ENCODE data around the gene PRPF39. TPM values are rescaled to one million over a fixed set of nuclear protein-coding genes. Genes with fewer than 3 reads are reported as not detected.

The PRPF39 gene
- total and polyA plus RNA-seq, 2 of the 4 experiments (the other 2 are of a cell fraction): 18.1 to 29.6 TPM

GRCh38 chr14:45041641-45042040 lies 42.3 kb upstream of the PRPF39 start:
- Histone ChIP-seq H3K27me3 (ENCODE audit: control insufficient read depth, insufficient read depth, low read length) (no peaks in the 10 kb centered on the region), H3K4me1 (ENCODE audit: control insufficient read depth, insufficient read depth, low read length) (no peaks in the 10 kb centered on the region), H4K91ac (ENCODE audit: insufficient read depth, low read depth, low read length) (no peak overlapping the region), H2AK9ac (replicated peaks; ENCODE audit: low read depth, low read length, poor library complexity) (no peak overlapping the region), H4K8ac (ENCODE audit: low read depth in 2 of 2, low read length in 2 of 2) (no peak overlapping the region), H3K18ac (ENCODE audit: low read depth, low read length) (no peak overlapping the region), H2BK5ac (ENCODE audit: low read depth, low read length, poor library complexity, severe bottlenecking) (no peak overlapping the region), H2BK120ac (ENCODE audit: low read depth, low read length) (no peak overlapping the region), H3K4ac (ENCODE audit: low read depth, low read length) (no peak overlapping the region), H3K56ac (ENCODE audit: extremely low read depth, insufficient read depth, low read length) (no peak overlapping the region), H3K36me3 (ENCODE audit: control insufficient read depth, insufficient read depth, low read length) (peaks cover 9% of the 10 kb centered on the region), H3K4me2 (ENCODE audit: low read depth, low read length) (no peak overlapping the region), H2BK20ac (ENCODE audit: low read depth, low read length) (no peak overlapping the region), H3K79me1 (ENCODE audit: low read depth in 1 of 2, low read length in 2 of 2) (no peaks in the 10 kb centered on the region), H3K23ac (ENCODE audit: low read depth, low read length) (no peak overlapping the region), H3K9me3 (ENCODE audit: control insufficient read depth, insufficient read depth, low read length) (no peaks in the 10 kb centered on the region), H3K4me3 (ENCODE audit: insufficient read depth, low read depth, low read length) (no peak overlapping the region), H3K9ac (ENCODE audit: low read depth, low read length) (no peak overlapping the region), H3K9me1 (ENCODE audit: insufficient read depth, low read length) (no peaks in the 10 kb centered on the region), H2AK5ac (ENCODE audit: low read depth, low read length) (no peak overlapping the region), H4K5ac (ENCODE audit: low read depth, low read length) (no peak overlapping the region), H2AFZ (replicated peaks; ENCODE audit: low read length, poor library complexity) (no peak overlapping the region), H2BK15ac (ENCODE audit: low read depth, low read length) (no peak overlapping the region), H4K20me1 (ENCODE audit: insufficient read depth, low read length) (no peaks in the 10 kb centered on the region), H3K14ac (replicated peaks; ENCODE audit: low read depth, low read length) (no peak overlapping the region), H3K27ac (ENCODE audit: insufficient read depth, low read length) (no peak overlapping the region)
- 91% methylated on average over 1 of the region's 5 CpGs; no CpG with 5 or more reads in 1 of the 2 experiments for WGBS, 2 experiments (ENCODE audit: extremely low coverage in 2 of 2, insufficient read length in 1 of 2)
- DNase-seq: no peak
- POLR2A ChIA-PET (ENCODE audit: unreplicated experiment): no interaction called here
- CTCF ChIA-PET: interaction anchor here (0.6 kb wide), 1 partner anchor 9 kb away, joined by 3 read pairs; no protein-coding TSS in a partner anchor
- BruUV-seq (replicated peaks): no TSS peak
- in situ Hi-C loops (cut with MboI; ENCODE audit: low sequenced_read_pairs) (no loop called here), intact Hi-C loops (cut with micrococcal nuclease) (no loop called here), dilution Hi-C loops (cut with HindIII; ENCODE audit: low sequenced_read_pairs, unreplicated experiment) (no loop called here)
- no peak for TF ChIP-seq SMC3 (IDR thresholded peaks at IDR 0.05; ENCODE audit: low read depth, low read length)
- TF ChIP-seq RAD21 (IDR thresholded peaks at IDR 0.05; ENCODE audit: low read length): no peak
- TF ChIP-seq POLR2A (IDR thresholded peaks at IDR 0.05; ENCODE audit: low read depth, low read length): no peak
- no peak for TF ChIP-seq FOS (IDR thresholded peaks at IDR 0.05; ENCODE audit: low read depth, low read length)
- no peak for TF ChIP-seq RFX5 (IDR thresholded peaks at IDR 0.05; ENCODE audit: low read depth, low read length)
- TF ChIP-seq ELK1 (IDR thresholded peaks at IDR 0.05; ENCODE audit: borderline replicate concordance, low read depth, low read length): no peak
- TF ChIP-seq CHD1 (IDR thresholded peaks at IDR 0.05; ENCODE audit: low read depth, low read length): no peak
- TF ChIP-seq, protein P1, sequence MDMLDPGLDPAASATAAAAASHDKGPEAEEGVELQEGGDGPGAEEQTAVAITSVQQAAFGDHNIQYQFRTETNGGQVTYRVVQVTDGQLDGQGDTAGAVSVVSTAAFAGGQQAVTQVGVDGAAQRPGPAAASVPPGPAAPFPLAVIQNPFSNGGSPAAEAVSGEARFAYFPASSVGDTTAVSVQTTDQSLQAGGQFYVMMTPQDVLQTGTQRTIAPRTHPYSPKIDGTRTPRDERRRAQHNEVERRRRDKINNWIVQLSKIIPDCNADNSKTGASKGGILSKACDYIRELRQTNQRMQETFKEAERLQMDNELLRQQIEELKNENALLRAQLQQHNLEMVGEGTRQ (IDR thresholded peaks at IDR 0.05; ENCODE audit: low read depth, low read length): no peak
- TF ChIP-seq, protein P2, sequence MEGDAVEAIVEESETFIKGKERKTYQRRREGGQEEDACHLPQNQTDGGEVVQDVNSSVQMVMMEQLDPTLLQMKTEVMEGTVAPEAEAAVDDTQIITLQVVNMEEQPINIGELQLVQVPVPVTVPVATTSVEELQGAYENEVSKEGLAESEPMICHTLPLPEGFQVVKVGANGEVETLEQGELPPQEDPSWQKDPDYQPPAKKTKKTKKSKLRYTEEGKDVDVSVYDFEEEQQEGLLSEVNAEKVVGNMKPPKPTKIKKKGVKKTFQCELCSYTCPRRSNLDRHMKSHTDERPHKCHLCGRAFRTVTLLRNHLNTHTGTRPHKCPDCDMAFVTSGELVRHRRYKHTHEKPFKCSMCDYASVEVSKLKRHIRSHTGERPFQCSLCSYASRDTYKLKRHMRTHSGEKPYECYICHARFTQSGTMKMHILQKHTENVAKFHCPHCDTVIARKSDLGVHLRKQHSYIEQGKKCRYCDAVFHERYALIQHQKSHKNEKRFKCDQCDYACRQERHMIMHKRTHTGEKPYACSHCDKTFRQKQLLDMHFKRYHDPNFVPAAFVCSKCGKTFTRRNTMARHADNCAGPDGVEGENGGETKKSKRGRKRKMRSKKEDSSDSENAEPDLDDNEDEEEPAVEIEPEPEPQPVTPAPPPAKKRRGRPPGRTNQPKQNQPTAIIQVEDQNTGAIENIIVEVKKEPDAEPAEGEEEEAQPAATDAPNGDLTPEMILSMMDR (conservative IDR thresholded peaks at IDR 0.05; ENCODE audit: low read depth, low read length): no peak
- TF ChIP-seq BHLHE40 (IDR thresholded peaks at IDR 0.05; ENCODE audit: low read depth, low read length): no peak
- no peak for TF ChIP-seq RCOR1 (IDR thresholded peaks at IDR 0.05; ENCODE audit: insufficient replicate concordance, low read length)
- TF ChIP-seq MAZ (IDR thresholded peaks at IDR 0.05; ENCODE audit: borderline replicate concordance, low read depth, low read length): no peak
- TF ChIP-seq MAFK (IDR thresholded peaks at IDR 0.05; ENCODE audit: low read depth, low read length): no peak
- no peak for TF ChIP-seq MXI1 (IDR thresholded peaks at IDR 0.05; ENCODE audit: borderline replicate concordance, low read depth, low read length)
- no peak for TF ChIP-seq CEBPB (IDR thresholded peaks at IDR 0.05; ENCODE audit: low read depth, low read length)
- no peak for TF ChIP-seq NFE2L2 (IDR thresholded peaks at IDR 0.05; ENCODE audit: low read depth, low read length)
- ATAC-seq (ENCODE audit: low read depth): no peak
